SU-DHL-6 (cell line): ENCODE results near the gene ZNF709.
"Not testable (repeated sequence)": the region's sequence is repeated elsewhere in the genome, so short reads cannot be mapped to it uniquely, and the experiment has no call there.

Experiments
- H2AFZ ChIP-seq: fragments of 200-600 bp; sonication (generic); 2 replicates; pipeline ENCODE4 v1.6.1; 2014; ENCODE audit warnings: low read depth, mild to moderate bottlenecking, moderate library complexity, mixed read lengths, antibody characterized with exemption, low read length; ENCODE audit not compliant: severe bottlenecking
- H3F3A ChIP-seq: fragments of 200-600 bp; shearing (Covaris generic); 2 replicates; pipeline ENCODE4 v1.6.0; 2016; ENCODE audit warnings: antibody characterized with exemption, mild to moderate bottlenecking; ENCODE audit not compliant: insufficient read depth
- H3K27ac ChIP-seq: fragments of 200-600 bp; sonication (generic); 2 replicates; pipeline ENCODE4 v1.5.1; 2016; ENCODE audit warnings: low read depth, mild to moderate bottlenecking, low read length, moderate library complexity, mixed read lengths
- H3K27me3 ChIP-seq: fragments of 200-600 bp; sonication (generic), shearing (Covaris generic); 2 replicates; pipeline ENCODE4 v1.6.0; 2014; ENCODE audit warnings: mild to moderate bottlenecking, low read length
- H3K36me3 ChIP-seq: fragments of 200-600 bp; sonication (generic); 2 replicates; pipeline ENCODE4 v1.6.1; 2014; ENCODE audit warnings: mild to moderate bottlenecking, low read length, mixed read lengths
- H3K4me2 ChIP-seq: fragments of 300-600, 200-600 bp; shearing (Covaris generic), sonication (generic); 2 replicates; pipeline ENCODE4 v1.6.0; 2014; ENCODE audit warnings: low read length, low read depth, mild to moderate bottlenecking; ENCODE audit not compliant: poor library complexity, severe bottlenecking
- H3K4me3 ChIP-seq: fragments of 200-600 bp; sonication (generic); 2 replicates; pipeline ENCODE4 v1.5.1; 2014; ENCODE audit warnings: antibody characterized with exemption, low read length, mild to moderate bottlenecking, mixed read lengths; ENCODE audit not compliant: insufficient read depth, poor library complexity, severe bottlenecking
- H3K79me2 ChIP-seq: fragments of 200-600 bp; sonication (generic); 2 replicates; pipeline ENCODE4 v1.6.1; 2014; ENCODE audit warnings: mild to moderate bottlenecking, low read length, moderate library complexity; ENCODE audit not compliant: insufficient read depth
- H3K9ac ChIP-seq: fragments of 200-600 bp; sonication (generic); 2 replicates; pipeline ENCODE4 v1.7.0; 2014; ENCODE audit warnings: mild to moderate bottlenecking, low read length
- H3K9me2 ChIP-seq: fragments of 200-600 bp; sonication (generic); replicated peaks from 2 replicates; pipeline ENCODE4 v1.6.1; 2014; ENCODE audit warnings: low read length; ENCODE audit not compliant: insufficient read depth
- H3K9me3 ChIP-seq: fragments of 200-600 bp; sonication (generic); 2 replicates; pipeline ENCODE4 v1.6.1; 2014; ENCODE audit warnings: low read length, mixed read lengths; ENCODE audit not compliant: insufficient read depth
- H4K20me1 ChIP-seq: fragments of 200-600 bp; sonication (generic); 2 replicates; pipeline ENCODE4 v1.6.1; 2014; ENCODE audit warnings: low read depth, mild to moderate bottlenecking, antibody characterized with exemption, low read length, moderate library complexity, mixed read lengths
- EZH2phosphoT487 ChIP-seq: fragments of 200-600 bp; sonication (generic), shearing (Covaris generic); conservative IDR thresholded peaks from 2 replicates; pipeline ENCODE4 v1.6.1; 2018; ENCODE audit warnings: mild to moderate bottlenecking, antibody characterized with exemption, low read length, moderate library complexity, mixed read lengths
- TF ChIP-seq, protein P1 (sequence below): fragments of 200-600 bp; sonication (generic); IDR thresholded peaks from one replicate; pipeline ENCODE4 v1.5.1; 2017; ENCODE audit warnings: antibody characterized with exemption, mild to moderate bottlenecking, low read length, moderate library complexity; ENCODE audit not compliant: insufficient read depth, poor library complexity, severe bottlenecking

Gene ZNF709

GRCh38 chr19:12496480-12496879 lies 11.9 kb upstream of the ZNF709 start:
- 0 out of 2 replicates have a peak, but pooled peaks cover 3% of the 10 kb centered on the region for H3K36me3 ChIP-seq
- no peaks in the 10 kb centered on the region for H3K79me2 ChIP-seq
- H4K20me1 ChIP-seq, result no peaks in the 10 kb centered on the region
- no peak overlapping the region for H2AFZ ChIP-seq
- H3K9me2 ChIP-seq, result no peaks in the 10 kb centered on the region
- H3K4me2 ChIP-seq, result no peak overlapping the region
- no peaks in the 10 kb centered on the region for H3K9me3 ChIP-seq
- H3K27ac ChIP-seq, result no peak overlapping the region
- H3K9ac ChIP-seq, result no peak overlapping the region
- no peak overlapping the region for H3K4me3 ChIP-seq
- no peaks in the 10 kb centered on the region for H3K27me3 ChIP-seq
- no peaks in the 10 kb centered on the region for H3F3A ChIP-seq
- no peak for TF ChIP-seq EZH2phosphoT487
- TF ChIP-seq, protein P1, sequence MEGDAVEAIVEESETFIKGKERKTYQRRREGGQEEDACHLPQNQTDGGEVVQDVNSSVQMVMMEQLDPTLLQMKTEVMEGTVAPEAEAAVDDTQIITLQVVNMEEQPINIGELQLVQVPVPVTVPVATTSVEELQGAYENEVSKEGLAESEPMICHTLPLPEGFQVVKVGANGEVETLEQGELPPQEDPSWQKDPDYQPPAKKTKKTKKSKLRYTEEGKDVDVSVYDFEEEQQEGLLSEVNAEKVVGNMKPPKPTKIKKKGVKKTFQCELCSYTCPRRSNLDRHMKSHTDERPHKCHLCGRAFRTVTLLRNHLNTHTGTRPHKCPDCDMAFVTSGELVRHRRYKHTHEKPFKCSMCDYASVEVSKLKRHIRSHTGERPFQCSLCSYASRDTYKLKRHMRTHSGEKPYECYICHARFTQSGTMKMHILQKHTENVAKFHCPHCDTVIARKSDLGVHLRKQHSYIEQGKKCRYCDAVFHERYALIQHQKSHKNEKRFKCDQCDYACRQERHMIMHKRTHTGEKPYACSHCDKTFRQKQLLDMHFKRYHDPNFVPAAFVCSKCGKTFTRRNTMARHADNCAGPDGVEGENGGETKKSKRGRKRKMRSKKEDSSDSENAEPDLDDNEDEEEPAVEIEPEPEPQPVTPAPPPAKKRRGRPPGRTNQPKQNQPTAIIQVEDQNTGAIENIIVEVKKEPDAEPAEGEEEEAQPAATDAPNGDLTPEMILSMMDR, result no peak

GRCh38 chr19:12495002-12495802 lies 10.6 kb upstream of the ZNF709 start:
- H3F3A ChIP-seq, result no peaks in the 10 kb centered on the region
- peak overlapping the region; percentile 93 for H2AFZ ChIP-seq
- no peaks in the 10 kb centered on the region for H4K20me1 ChIP-seq
- no peaks in the 10 kb centered on the region for H3K79me2 ChIP-seq
- H3K27ac ChIP-seq, result no peak overlapping the region
- peak overlapping the region; percentile 50 for H3K4me3 ChIP-seq
- H3K9ac ChIP-seq, result peak overlapping the region; percentile 67
- no peaks in the 10 kb centered on the region for H3K9me2 ChIP-seq
- H3K9me3 ChIP-seq, result no peaks in the 10 kb centered on the region
- H3K4me2 ChIP-seq, result peak overlapping the region; percentile 76
- TF ChIP-seq, protein P1, result peak; percentile 49
- TF ChIP-seq EZH2phosphoT487, result no peak
- no peaks in the 10 kb centered on the region for H3K27me3 ChIP-seq
- 0 out of 2 replicates have a peak, but pooled peaks cover 3% of the 10 kb centered on the region for H3K36me3 ChIP-seq

GRCh38 chr19:12494260-12494860 lies 9.7 kb upstream of the ZNF709 start:
- H3K27ac ChIP-seq, result no peak overlapping the region
- H3K9me2 ChIP-seq, result no peaks in the 10 kb centered on the region
- peak overlapping the region; percentile 93 for H2AFZ ChIP-seq
- no peaks in the 10 kb centered on the region for H3K9me3 ChIP-seq
- H3K79me2 ChIP-seq, result no peaks in the 10 kb centered on the region
- H3K4me2 ChIP-seq, result peak overlapping the region; percentile 76
- TF ChIP-seq EZH2phosphoT487, result no peak
- TF ChIP-seq, protein P1, result no peak
- H3K9ac ChIP-seq, result peak overlapping the region; percentile 67
- no peaks in the 10 kb centered on the region for H3K27me3 ChIP-seq
- no peak overlapping the region for H3K4me3 ChIP-seq
- no peaks in the 10 kb centered on the region for H3F3A ChIP-seq
- H4K20me1 ChIP-seq, result no peaks in the 10 kb centered on the region
- 0 out of 2 replicates have a peak, but pooled peaks cover 3% of the 10 kb centered on the region for H3K36me3 ChIP-seq

DNA sequence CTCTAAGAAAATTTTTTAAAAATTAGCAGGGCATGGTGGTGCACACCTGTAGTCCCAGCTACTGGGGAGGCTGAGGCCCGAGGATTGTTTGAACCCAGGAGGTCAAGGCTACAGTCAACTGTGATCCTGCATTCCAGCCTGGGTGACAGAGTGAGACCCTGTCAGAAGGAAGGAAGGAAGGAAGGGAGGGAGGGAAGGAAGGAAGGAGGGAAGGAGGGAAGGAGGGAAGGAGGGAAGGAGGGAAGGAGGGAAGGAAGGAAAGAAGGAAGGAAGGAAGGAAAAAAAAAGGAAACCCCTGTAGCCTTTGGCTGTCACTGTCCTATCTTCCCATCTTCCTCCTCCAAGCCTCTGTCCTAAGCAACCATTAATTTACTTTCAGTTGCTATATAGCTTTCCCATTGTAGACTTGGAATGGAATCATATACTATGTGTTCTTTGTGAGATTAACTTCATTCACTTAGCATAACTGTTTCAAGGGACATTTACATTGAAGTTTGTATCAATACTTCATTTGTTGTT lies 1.7 kb upstream of the ZNF709 start:
- not testable (repeated sequence) for H3K27ac ChIP-seq, H4K20me1 ChIP-seq, H3K79me2 ChIP-seq, H3K36me3 ChIP-seq, H3K4me2 ChIP-seq, H3K9me3 ChIP-seq, H3F3A ChIP-seq, H3K4me3 ChIP-seq, H3K27me3 ChIP-seq, H2AFZ ChIP-seq, H3K9ac ChIP-seq, H3K9me2 ChIP-seq
